Heart left ventricle (tissue), 16 donors: Measurements from ENCODE around the gene NTPCR. TPM values are rescaled to one million over a fixed set of nuclear protein-coding genes. Genes with fewer than 3 reads are reported as not detected.
"Not testable (repeated sequence)": the region's sequence is repeated elsewhere in the genome, so short reads cannot be mapped to it uniquely, and the experiment has no call there.

ENCODE experiments used
- ATAC-seq, 4 donors: fragments of 200-7000 bp; cut with Tn5 transposase; one replicate each; pipeline ENCODE4 v1.9.1; 2020 to 2022; ENCODE audit warnings: moderate library complexity in 4 of 4, mild to moderate bottlenecking in 3 of 4, moderate number of reproducible peaks in 1 of 4
- DNase-seq, 5 donors: peaks; one replicate each; pipeline ENCODE4 v3.0.0-alpha.2; 2020
- H3K27ac ChIP-seq, 12 donors: fragments of 200-600 bp; sonication (generic) in 4 of 12; one replicate each; pipeline versions ENCODE4 v1.5.0 to v1.8.0; 2016 to 2022; ENCODE audit warnings: mild to moderate bottlenecking in 2 of 12
- H3K27me3 ChIP-seq, 9 donors: fragments of 200-600 bp; sonication (generic) in 2 of 9; one replicate each; pipeline versions ENCODE4 v1.5.1 to v1.8.0; 2016 to 2022; ENCODE audit warnings: mild to moderate bottlenecking in 3 of 9
- H3K36me3 ChIP-seq, 9 donors: fragments of 200-600 bp; sonication (generic) in 2 of 9; one replicate each; pipeline versions ENCODE4 v1.5.0 to v1.8.0; 2018 to 2022; ENCODE audit warnings: mild to moderate bottlenecking in 2 of 9
- H3K4me1 ChIP-seq, 12 donors: fragments of 200-600 bp; sonication (generic) in 4 of 12; one replicate each; pipeline versions ENCODE4 v1.5.0 to v1.8.0; 2016 to 2022; ENCODE audit warnings: mild to moderate bottlenecking in 3 of 12
- H3K4me3 ChIP-seq, 12 donors: fragments of 200-600 bp; sonication (generic) in 4 of 12; one replicate each; pipeline versions ENCODE4 v1.5.0 to v1.8.0; 2017 to 2022; ENCODE audit warnings: mild to moderate bottlenecking in 9 of 12, moderate library complexity in 4 of 12
- H3K9me3 ChIP-seq, 12 donors: fragments of 200-600 bp; sonication (generic) in 4 of 12; one replicate each; pipeline versions ENCODE4 v1.5.0 to v1.8.0; 2016 to 2022; ENCODE audit warnings: mild to moderate bottlenecking in 1 of 12
- CTCF ChIP-seq, 12 donors: fragments of 200-600 bp; sonication (generic) in 4 of 12; IDR thresholded peaks; one replicate each; pipeline versions ENCODE4 v1.5.0 to v1.8.0; 2018 to 2022; ENCODE audit warnings: antibody characterized with exemption in 12 of 12, mild to moderate bottlenecking in 5 of 12
- POLR2A ChIP-seq, 2 donors: fragments of 450-650 bp; IDR thresholded peaks; one replicate each; pipeline ENCODE4 v1.6.1; 2017; ENCODE audit warnings: antibody characterized with exemption in 2 of 2, mild to moderate bottlenecking in 2 of 2, moderate library complexity in 2 of 2
- WGBS, 4 donors: extraction: QIAGEN DNeasy Blood & Tissue Kit in 2 of 4; methylation state at CpG; one replicate each; pipeline versions ENCODE4 v1.1.5 to v1.1.7; 2013 to 2018; 5-methylcytosine and 5-hydroxymethylcytosine counted together
- intact Hi-C, 10 donors: fragments of 100-400 bp; cut with DNase I; formaldehyde crosslinking; loops; one replicate each; pipeline versions ENCODE4 v1.11.1 to v1.14.2; 2022
- polyA plus RNA-seq, 2 donors: library from polyadenylated mRNA; stranded (reverse); fragments of 200-250 nt; gene quantifications; one replicate each; pipeline ENCODE4 v1.2.3, GENCODE V29; 2013
- total RNA-seq, 9 donors: library from RNA; depleted of rRNA in 2 of 9; stranded (reverse); fragments of >200 nt in 2 of 9; fragmentation: NEBNext Ultra II Directional in 3 of 9; extraction: Animal tissue kit (Norgen Biotek cat#: 25700) in 3 of 9; gene quantifications; one replicate each; pipeline versions ENCODE4 v1.1.0 to v1.2.4, GENCODE V29; 2016 to 2023
- donor health status: ischemic (EF 13 %, LVEDD 7.1; RV severe dilation, severe dysfunction).
- donor health status: healthy with polysubstance abuse.
- donor health status: DM: no; HTN: yes; CAD: no.
- donor health status: DM: no; HTN: no; CAD: no.
- donor health status: ischemic (EF 25% LVEDD 6.9; RV normal size, moderate dysfunction).
- donor health status: ischemic (EF 25% LVEDD 5.7; RV mildly dilated, moderate dysfunction).
- donor health status: healthy.
- donor health status: DM: yes; HTN: yes; CAD: no.
- donor health status: ischemic (EF 35%, LVEDD 5.7; RV mildly dilated, moderate dysfunction).
- donor health status: nonischemic (EF 11% LVEDD 7.7; RV severe dilation, severe dysfunction).
- donor health status: DM: yes; HTN: yes; CAD: no.
- donor health status: PGD.
- donor health status: ischemic (EF 29% LVEDD 5.4; RV normal size, mild dysfunction).
- donor health status: nonischemic (EF 23%, LVEDD 6.1; RV moderate dilation, normal function).

NTPCR gene
- total and polyA plus RNA-seq, 11 donors = 29.6 to 81.8 (median 57.8) TPM

- intact Hi-C loops = no loop called here
- no peaks in the 10 kb centered on the region for H3K36me3 ChIP-seq
- no peaks in the 10 kb centered on the region for H3K9me3 ChIP-seq
- H3K4me1 ChIP-seq = peaks cover 0 to 6% (median 0%) of the 10 kb centered on the region in 12 donors
- H3K4me3 ChIP-seq = no peak overlapping the region
- no peak for TF ChIP-seq POLR2A (IDR thresholded peaks at IDR 0.05)
- no peak for TF ChIP-seq CTCF (IDR thresholded peaks at IDR 0.05)
- no peak for DNase-seq
- 85 to 93% (median 87%) methylated on average over 5 of the region's 5 CpGs for WGBS, 4 donors
- no peak overlapping the region for H3K27ac ChIP-seq
- peak in 1 of 4 donors; percentile 32 for ATAC-seq
- H3K27me3 ChIP-seq = no peaks in the 10 kb centered on the region
Measured at GRCh38 chr1:232925421-232926220, 24.8 kb upstream of the NTPCR start.

GRCh38 chr1:232927166-232927565 is 23.2 kb upstream of the NTPCR start:
- H3K27me3 ChIP-seq, H3K36me3 ChIP-seq, ATAC-seq, intact Hi-C loops, H3K9me3 ChIP-seq, H3K27ac ChIP-seq, H3K4me1 ChIP-seq, H3K4me3 ChIP-seq, DNase-seq: not testable (repeated sequence)
- WGBS, 4 donors = 86 to 96% (median 90%) methylated on average over 6 of the region's 6 CpGs

GRCh38 chr1:232927830-232928505 is 22.4 kb upstream of the NTPCR start:
- H3K27ac ChIP-seq = no peak overlapping the region

More at GRCh38 chr1:232927830-232928505, 22.4 kb upstream of the NTPCR start:
- ATAC-seq (peak in 3 of 4 donors; percentile 65 to 85 (median 76)), DNase-seq (no peak)
- H3K9me3 ChIP-seq = peaks cover 0 to 3% (median 0%) of the 10 kb centered on the region in 12 donors
- no peaks in the 10 kb centered on the region for H3K36me3 ChIP-seq
- peaks cover 0 to 6% (median 0%) of the 10 kb centered on the region in 12 donors for H3K4me1 ChIP-seq
- no peak for TF ChIP-seq POLR2A (IDR thresholded peaks at IDR 0.05)
- no peak for TF ChIP-seq CTCF (IDR thresholded peaks at IDR 0.05)
- intact Hi-C loops = no loop called here
- WGBS, 4 donors = 57 to 69% (median 64%) methylated on average over 4 of the region's 4 CpGs
- H3K4me3 ChIP-seq = no peak overlapping the region
- H3K27me3 ChIP-seq = no peaks in the 10 kb centered on the region
